Suprapubic skin (tissue), 4 donors: ENCODE measurements around the gene SZT2. TPM values are rescaled to one million over a fixed set of nuclear protein-coding genes. Genes with fewer than 3 reads are reported as not detected.
"Not testable (repeated sequence)": the region's sequence is repeated elsewhere in the genome, so short reads cannot be mapped to it uniquely, and the experiment has no call there.

ENCODE experiments used
- DNase-seq, 2 donors: peaks; one replicate each; pipeline ENCODE4 v3.0.0-alpha.2; 2019; ENCODE audit warnings: low spot score in 2 of 2
- H3K27ac ChIP-seq: fragments of 200-600 bp; sonication (generic); one replicate; pipeline ENCODE4 v1.5.1; 2019
- H3K27me3 ChIP-seq: fragments of 200-600 bp; sonication (generic); one replicate; pipeline ENCODE4 v1.5.1; 2019
- H3K36me3 ChIP-seq: fragments of 200-600 bp; sonication (generic); one replicate; pipeline ENCODE4 v1.5.1; 2019
- H3K4me1 ChIP-seq: fragments of 200-600 bp; sonication (generic); one replicate; pipeline ENCODE4 v1.5.1; 2019
- H3K4me3 ChIP-seq: fragments of 200-600 bp; sonication (generic); one replicate; pipeline ENCODE4 v1.5.1; 2019; ENCODE audit warnings: mild to moderate bottlenecking
- H3K9me3 ChIP-seq: fragments of 200-600 bp; sonication (generic); one replicate; pipeline ENCODE4 v1.5.1; 2019
- CTCF ChIP-seq, 2 donors: fragments of 200-600 bp in 1 of 2; fragments of 450-650 bp in 1 of 2; sonication (generic) in 1 of 2; IDR thresholded peaks; one replicate each; pipeline ENCODE4 v1.5.1; 2016 to 2019; ENCODE audit warnings: antibody characterized with exemption in 2 of 2, mild to moderate bottlenecking in 1 of 2, moderate library complexity in 1 of 2
- EP300 ChIP-seq: sonication (generic); formaldehyde crosslinking; IDR thresholded peaks from one replicate; pipeline ENCODE4 v1.6.1; 2017; ENCODE audit warnings: antibody characterized with exemption
- POLR2A ChIP-seq, 2 donors: fragments of 450-650 bp; IDR thresholded peaks; one replicate each; pipeline ENCODE4 v1.6.1; 2017; ENCODE audit warnings: antibody characterized with exemption in 2 of 2, mild to moderate bottlenecking in 2 of 2, moderate library complexity in 2 of 2
- POLR2AphosphoS5 ChIP-seq, 3 donors: sonication (generic); formaldehyde crosslinking; IDR thresholded peaks; one replicate each; pipeline ENCODE4 v1.6.1; 2017; ENCODE audit warnings: antibody characterized with exemption in 3 of 3
- WGBS: methylation state at CpG from one replicate; pipeline ENCODE4 v1.1.5; 2018; 5-methylcytosine and 5-hydroxymethylcytosine counted together
- total RNA-seq, 4 donors: library from RNA; depleted of rRNA; stranded (reverse); fragments of >200 nt; gene quantifications; one replicate each; pipeline ENCODE4 v1.1.0, GENCODE V29; 2016

Gene SZT2
- total RNA-seq, 4 donors from 2014 or later: 44.2 to 132 (median 65.5) TPM

- no peaks in the 10 kb centered on the region for H3K27me3 ChIP-seq
- 94% methylated on average over 3 of the region's 3 CpGs for WGBS
- DNase-seq: no peak
- H3K4me1 ChIP-seq: peaks cover 5% of the 10 kb centered on the region
- no peak overlapping the region for H3K4me3 ChIP-seq
- H3K9me3 ChIP-seq: no peaks in the 10 kb centered on the region
- TF ChIP-seq POLR2A (IDR thresholded peaks at IDR 0.05) (no peak), CTCF (IDR thresholded peaks at IDR 0.05) (no peak)
- no peak overlapping the region for H3K27ac ChIP-seq
- H3K36me3 ChIP-seq: peaks cover 12% of the 10 kb centered on the region
Measured at GRCh38 chr1:43398227-43398626, 8.5 kb downstream of the SZT2 start.

- DNase-seq, H3K4me1 ChIP-seq, H3K27ac ChIP-seq, H3K4me3 ChIP-seq, H3K27me3 ChIP-seq, H3K9me3 ChIP-seq: not testable (repeated sequence)
- H3K36me3 ChIP-seq: peaks cover 33% of the 10 kb centered on the region
- WGBS: 97% methylated on average over 9 of the region's 9 CpGs
Measured at GRCh38 chr1:43400441-43400840, 10.7 kb downstream of the SZT2 start.

- Histone ChIP-seq H3K27ac (no peak overlapping the region), H3K4me3 (no peak overlapping the region), H3K36me3 (peaks cover 44% of the 10 kb centered on the region), H3K9me3 (no peaks in the 10 kb centered on the region), H3K27me3 (no peaks in the 10 kb centered on the region), H3K4me1 (no peaks in the 10 kb centered on the region)
- DNase-seq: no peak
- 79% methylated on average over 6 of the region's 6 CpGs for WGBS
- TF ChIP-seq POLR2A (IDR thresholded peaks at IDR 0.05) (no peak), POLR2AphosphoS5 (IDR thresholded peaks at IDR 0.05) (no peak), EP300 (no peak), CTCF (IDR thresholded peaks at IDR 0.05) (no peak)
Measured at GRCh38 chr1:43402089-43402865, 12.6 kb downstream of the SZT2 start.

GRCh38 chr1:43404353-43404752 is 14.7 kb downstream of the SZT2 start:
- TF ChIP-seq CTCF (IDR thresholded peaks at IDR 0.05) (no peak), POLR2A (IDR thresholded peaks at IDR 0.05) (no peak), POLR2AphosphoS5 (IDR thresholded peaks at IDR 0.05) (no peak), EP300 (no peak)
- WGBS: 98% methylated on average over 6 of the region's 6 CpGs
- Histone ChIP-seq H3K4me3 (no peak overlapping the region), H3K36me3 (peaks cover 62% of the 10 kb centered on the region), H3K9me3 (no peaks in the 10 kb centered on the region), H3K27ac (no peak overlapping the region), H3K27me3 (no peaks in the 10 kb centered on the region), H3K4me1 (no peaks in the 10 kb centered on the region)
- DNase-seq: no peak

GRCh38 chr1:43405219-43405875 is 15.6 kb downstream of the SZT2 start:
- DNase-seq: no peak
- TF ChIP-seq POLR2A (IDR thresholded peaks at IDR 0.05): no peak
- TF ChIP-seq CTCF (IDR thresholded peaks at IDR 0.05): no peak
- TF ChIP-seq POLR2AphosphoS5 (IDR thresholded peaks at IDR 0.05): no peak
- TF ChIP-seq EP300: no peak
- Histone ChIP-seq H3K27me3 (no peaks in the 10 kb centered on the region), H3K9me3 (no peaks in the 10 kb centered on the region), H3K36me3 (peaks cover 63% of the 10 kb centered on the region), H3K27ac (no peak overlapping the region), H3K4me1 (no peaks in the 10 kb centered on the region), H3K4me3 (no peak overlapping the region)
- WGBS: 88% methylated on average over 6 of the region's 6 CpGs
